Measurements from ENCODE around the gene SYT9. TPM values are rescaled to one million over a fixed set of nuclear protein-coding genes. Genes with fewer than 3 reads are reported as not detected.

The SYT9 gene
- polyA plus RNA-seq, 3 donors, result not detected

DNA sequence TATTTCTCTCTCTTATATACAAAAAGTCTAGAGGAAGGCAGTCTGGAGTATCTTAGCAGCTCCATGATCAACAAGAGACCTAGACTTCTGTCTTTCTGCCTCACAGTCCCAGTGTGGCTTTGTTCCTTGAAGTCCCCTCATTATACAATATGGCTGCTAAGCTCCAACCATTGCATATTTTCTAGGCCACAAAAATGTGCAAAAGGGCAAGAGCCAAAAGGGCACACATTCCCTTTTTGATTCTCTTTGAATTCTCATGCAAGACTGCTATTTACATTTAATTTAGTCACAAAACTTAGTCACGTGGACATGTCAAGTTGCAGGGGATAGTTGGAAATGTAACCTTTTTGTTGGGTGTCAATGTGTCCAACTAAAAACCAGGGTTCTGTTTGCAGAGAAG lies 169.4 kb downstream of the SYT9 start:
- H3K27me3 Mint-ChIP-seq (ENCODE audit: low read depth in 3 of 3), result peaks cover 0 to 5% (median 2%) of the 10 kb centered on the region in 3 donors
- H3K9ac ChIP-seq (ENCODE audit: insufficient read depth, low read length, poor library complexity, severe bottlenecking), result no peak overlapping the region

DNA sequence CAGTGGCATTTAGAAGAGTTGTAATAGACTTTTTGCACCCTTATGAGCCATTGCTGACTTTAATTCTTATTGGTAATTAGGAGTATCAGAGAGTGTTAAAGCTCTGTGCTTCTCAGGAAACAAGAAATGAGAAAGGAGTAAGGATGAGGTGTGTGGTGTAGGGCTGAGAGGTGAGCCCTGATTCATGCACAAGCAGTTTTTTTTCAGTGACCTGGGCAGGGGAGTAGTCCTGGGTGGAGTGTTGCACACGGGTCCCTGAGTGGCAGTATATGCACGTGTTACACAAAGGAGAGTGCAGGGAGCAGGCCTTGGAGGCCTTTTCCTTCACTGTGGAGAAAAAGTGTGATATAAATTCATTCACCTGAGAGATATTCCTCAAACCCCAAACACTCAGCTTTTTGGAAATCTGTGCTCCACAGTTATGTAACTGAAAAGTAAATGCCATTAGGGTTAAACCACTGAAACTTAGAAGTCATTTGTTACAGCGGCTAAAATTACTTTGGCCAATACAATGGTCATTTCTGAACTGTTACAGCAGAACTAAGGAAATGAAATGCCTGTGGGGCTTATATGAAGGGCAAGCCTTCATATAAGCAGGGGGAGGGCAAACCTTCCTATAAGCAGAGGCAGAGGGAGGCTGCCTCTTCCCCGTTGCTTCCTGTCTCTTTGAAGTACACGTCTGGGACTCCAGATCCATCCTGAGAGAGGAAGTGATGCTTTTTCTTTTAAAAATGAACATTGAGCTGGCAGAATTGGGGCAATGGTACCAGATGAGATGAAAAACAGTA lies 171.0 kb downstream of the SYT9 start:
- peak overlapping the region in 1 of 7 donors; percentile 25 for H3K27ac Mint-ChIP-seq
- no peaks in the 10 kb centered on the region for H3K9me3 ChIP-seq (replicated peaks in 1 of 2; ENCODE audit: control insufficient read depth in 1 of 2, insufficient read depth in 1 of 2, low read length in 2 of 2)
- no peaks in the 10 kb centered on the region for H3K4me1 ChIP-seq (ENCODE audit: control insufficient read depth in 1 of 2, insufficient read depth in 2 of 2, low read length in 2 of 2)
- H3K4me3 Mint-ChIP-seq, result no peak overlapping the region
- H4K20me1 ChIP-seq (ENCODE audit: insufficient read depth, low read length), result no peaks in the 10 kb centered on the region
- DNase-seq, result no peak
- H3K4me2 ChIP-seq (replicated peaks; ENCODE audit: extremely low read depth, low read length, poor library complexity, severe bottlenecking), result no peak overlapping the region
- TF ChIP-seq, protein P1, sequence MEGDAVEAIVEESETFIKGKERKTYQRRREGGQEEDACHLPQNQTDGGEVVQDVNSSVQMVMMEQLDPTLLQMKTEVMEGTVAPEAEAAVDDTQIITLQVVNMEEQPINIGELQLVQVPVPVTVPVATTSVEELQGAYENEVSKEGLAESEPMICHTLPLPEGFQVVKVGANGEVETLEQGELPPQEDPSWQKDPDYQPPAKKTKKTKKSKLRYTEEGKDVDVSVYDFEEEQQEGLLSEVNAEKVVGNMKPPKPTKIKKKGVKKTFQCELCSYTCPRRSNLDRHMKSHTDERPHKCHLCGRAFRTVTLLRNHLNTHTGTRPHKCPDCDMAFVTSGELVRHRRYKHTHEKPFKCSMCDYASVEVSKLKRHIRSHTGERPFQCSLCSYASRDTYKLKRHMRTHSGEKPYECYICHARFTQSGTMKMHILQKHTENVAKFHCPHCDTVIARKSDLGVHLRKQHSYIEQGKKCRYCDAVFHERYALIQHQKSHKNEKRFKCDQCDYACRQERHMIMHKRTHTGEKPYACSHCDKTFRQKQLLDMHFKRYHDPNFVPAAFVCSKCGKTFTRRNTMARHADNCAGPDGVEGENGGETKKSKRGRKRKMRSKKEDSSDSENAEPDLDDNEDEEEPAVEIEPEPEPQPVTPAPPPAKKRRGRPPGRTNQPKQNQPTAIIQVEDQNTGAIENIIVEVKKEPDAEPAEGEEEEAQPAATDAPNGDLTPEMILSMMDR (IDR thresholded peaks at IDR 0.05), result no peak
- H3K36me3 ChIP-seq (replicated peaks in 1 of 2; ENCODE audit: control insufficient read depth in 1 of 2, insufficient read depth in 2 of 2, low read length in 2 of 2), result no peaks in the 10 kb centered on the region
- H3K9ac ChIP-seq (ENCODE audit: insufficient read depth, low read length, poor library complexity, severe bottlenecking), result no peak overlapping the region
- H3K36me3 Mint-ChIP-seq, result no peaks in the 10 kb centered on the region
- peaks cover 0 to 2% (median 0%) of the 10 kb centered on the region in 7 donors for H3K9me3 Mint-ChIP-seq
- peaks cover 2% of the 10 kb centered on the region for H3K4me1 Mint-ChIP-seq
- intact Hi-C loops (cut with micrococcal nuclease), result no loop called here
- H3K4me3 ChIP-seq (replicated peaks in 1 of 3; ENCODE audit: low read depth in 2 of 3, low read length in 3 of 3), result no peak overlapping the region
- H3K27me3 Mint-ChIP-seq (ENCODE audit: low read depth in 3 of 3), result peaks cover 0 to 9% (median 4%) of the 10 kb centered on the region in 3 donors
- H2AFZ ChIP-seq (ENCODE audit: insufficient read depth, low read depth, low read length, poor library complexity, severe bottlenecking), result no peak overlapping the region
- 40% methylated on average over 2 of the region's 5 CpGs for WGBS (ENCODE audit: insufficient coverage)
- H3K27me3 ChIP-seq (ENCODE audit: control insufficient read depth in 2 of 2, insufficient read depth in 2 of 2, low read length in 2 of 2), result peaks cover 2 to 3% of the 10 kb centered on the region in 2 donors
- no peak overlapping the region for H3K27ac ChIP-seq (ENCODE audit: low read depth in 1 of 2, low read length in 2 of 2)
- H3K79me2 ChIP-seq (ENCODE audit: insufficient read depth, low read length), result no peaks in the 10 kb centered on the region

More for the DNA sequence above, 169.4 kb downstream of the SYT9 start:
- DNase-seq, result no peak
- no peaks in the 10 kb centered on the region for H3K36me3 Mint-ChIP-seq
- Histone ChIP-seq H3K4me2 (replicated peaks; ENCODE audit: extremely low read depth, low read length, poor library complexity, severe bottlenecking) (no peak overlapping the region), H3K4me1 (ENCODE audit: control insufficient read depth in 1 of 2, insufficient read depth in 2 of 2, low read length in 2 of 2) (no peaks in the 10 kb centered on the region), H3K4me3 (replicated peaks in 1 of 3; ENCODE audit: low read depth in 2 of 3, low read length in 3 of 3) (no peak overlapping the region), H3K36me3 (replicated peaks in 1 of 2; ENCODE audit: control insufficient read depth in 1 of 2, insufficient read depth in 2 of 2, low read length in 2 of 2) (no peaks in the 10 kb centered on the region), H4K20me1 (ENCODE audit: insufficient read depth, low read length) (no peaks in the 10 kb centered on the region), H2AFZ (ENCODE audit: insufficient read depth, low read depth, low read length, poor library complexity, severe bottlenecking) (no peak overlapping the region), H3K27me3 (ENCODE audit: control insufficient read depth in 2 of 2, insufficient read depth in 2 of 2, low read length in 2 of 2) (peaks cover 0 to 2% of the 10 kb centered on the region in 2 donors), H3K9me3 (replicated peaks in 1 of 2; ENCODE audit: control insufficient read depth in 1 of 2, insufficient read depth in 1 of 2, low read length in 2 of 2) (no peaks in the 10 kb centered on the region), H3K27ac (ENCODE audit: low read depth in 1 of 2, low read length in 2 of 2) (no peak overlapping the region), H3K79me2 (ENCODE audit: insufficient read depth, low read length) (no peaks in the 10 kb centered on the region)
- TF ChIP-seq, protein P1 (IDR thresholded peaks at IDR 0.05), result no peak
- peaks cover 2% of the 10 kb centered on the region for H3K4me1 Mint-ChIP-seq
- no CpG with 5 or more reads among the region's 1 CpG for WGBS (ENCODE audit: insufficient coverage)
- intact Hi-C loops (cut with micrococcal nuclease), result no loop called here
- H3K27ac Mint-ChIP-seq, result no peak overlapping the region
- H3K4me3 Mint-ChIP-seq, result no peak overlapping the region
- H3K9me3 Mint-ChIP-seq, result peaks cover 0 to 2% (median 0%) of the 10 kb centered on the region in 7 donors
